Esophagus squamous epithelium (tissue), 4 donors: ENCODE data around the gene GPX3. TPM values are rescaled to one million over a fixed set of nuclear protein-coding genes. Genes with fewer than 3 reads are reported as not detected.

Experiments
- total RNA-seq, 4 donors: library from RNA; depleted of rRNA; stranded (reverse); fragments of >200 nt; gene quantifications; one replicate each; pipeline ENCODE4 v1.1.0, GENCODE V29; 2016

GPX3 gene
- total RNA-seq, 4 donors from 2014 or later, result 166 to 1,028 (median 489) TPM

Other genes with a start within 250 kb of the GPX3 start
- gene SMIM3, start 241.8 kb upstream of the GPX3 start, total RNA-seq, result 10 to 100 TPM in 3 of 4 donors, 1 to 10 TPM in 1; 6.8 to 38.5 (median 17.6) TPM
- under 1 TPM in 1 of 4 donors, not detected in 3; 0.95 TPM for gene IRGM, start 174.1 kb upstream of the GPX3 start, total RNA-seq
- gene ZNF300, start 115.6 kb upstream of the GPX3 start, total RNA-seq, result 1 to 10 TPM; 1.7 to 7.4 (median 4.9) TPM
- gene TNIP1, start 60.4 kb downstream of the GPX3 start, total RNA-seq, result 100 to 1,000 TPM in 1 of 4 donors, 10 to 100 TPM in 3; 55.5 to 109 (median 95.4) TPM
- 10 to 100 TPM in 3 of 4 donors, 1 to 10 TPM in 1; 8.6 to 80.3 (median 24.9) TPM for gene ANXA6, start 137.2 kb downstream of the GPX3 start, total RNA-seq
- gene CCDC69, start 203.5 kb downstream of the GPX3 start, total RNA-seq, result 10 to 100 TPM; 10.9 to 87.0 (median 37.8) TPM
- gene GM2A, start 232.6 kb downstream of the GPX3 start, total RNA-seq, result 100 to 1,000 TPM in 2 of 4 donors, 10 to 100 TPM in 2; 62.4 to 132 (median 89.7) TPM